HS-27A (cell line): ENCODE results near the gene WASF2.

Experiments
- DNase-seq: peaks from one replicate; pipeline ENCODE4 v3.0.0-alpha.2; 2012; ENCODE audit warnings: low read depth, missing footprints

WASF2 gene

GRCh38 chr1:27374362-27375086, 115.4 kb downstream of the WASF2 start, which contains the start of gene FCN3:
FCN3 (minus strand) TSS chr1:27374824; CDS start chr1:27374818, 6 bp downstream.
- no peak for DNase-seq

GRCh38 chr1:27372808-27373690, 116.9 kb downstream of the WASF2 start:
- no peak for DNase-seq

GRCh38 chr1:27372022-27372807, 117.8 kb downstream of the WASF2 start:
- no peak for DNase-seq

- DNase-seq = no peak
Measured at GRCh38 chr1:27368869-27369582, 120.9 kb downstream of the WASF2 start.

GRCh38 chr1:27367160-27367650, 122.8 kb downstream of the WASF2 start:
- no peak for DNase-seq

GRCh38 chr1:27366411-27367159, 123.4 kb downstream of the WASF2 start, which contains the start of gene MAP3K6:
MAP3K6 (minus strand) TSS chr1:27366961; CDS start chr1:27366597, 364 bp downstream.
- peak; percentile 63 for DNase-seq

GRCh38 chr1:27366113-27366410, 123.9 kb downstream of the WASF2 start:
- peak; percentile 73 for DNase-seq

GRCh38 chr1:27365372-27366112, 124.4 kb downstream of the WASF2 start:
- peak; percentile 84 for DNase-seq

- no peak for DNase-seq
Measured at GRCh38 chr1:27364696-27365371, 125.1 kb downstream of the WASF2 start.

GRCh38 chr1:27363766-27364695, 125.9 kb downstream of the WASF2 start:
- DNase-seq = no peak

- DNase-seq = no peak
Measured at GRCh38 chr1:27361553-27361952, 128.4 kb downstream of the WASF2 start.

- no peak for DNase-seq
Measured at GRCh38 chr1:27361044-27361402, 128.9 kb downstream of the WASF2 start.

- DNase-seq = no peak
Measured at GRCh38 chr1:27360159-27361043, 129.6 kb downstream of the WASF2 start.

GRCh38 chr1:27359822-27360158, 130.2 kb downstream of the WASF2 start:
- DNase-seq = no peak

- no peak for DNase-seq
Measured at GRCh38 chr1:27358928-27359313, 131.0 kb downstream of the WASF2 start.

GRCh38 chr1:27358038-27358927, 131.7 kb downstream of the WASF2 start:
- DNase-seq = no peak
